SH-SY5Y (cell line): ENCODE data around the gene TMEM217.

Source experiments
- GATA2 ChIP-seq: IDR thresholded peaks from 2 replicates; pipeline ENCODE4 v1.6.1; 2011; ENCODE audit warnings: mild to moderate bottlenecking, low read depth, low read length
- GATA3 ChIP-seq: IDR thresholded peaks from 2 replicates; pipeline ENCODE4 v1.6.1; 2011; ENCODE audit warnings: low read depth, mild to moderate bottlenecking, low read length, moderate library complexity

DNA sequence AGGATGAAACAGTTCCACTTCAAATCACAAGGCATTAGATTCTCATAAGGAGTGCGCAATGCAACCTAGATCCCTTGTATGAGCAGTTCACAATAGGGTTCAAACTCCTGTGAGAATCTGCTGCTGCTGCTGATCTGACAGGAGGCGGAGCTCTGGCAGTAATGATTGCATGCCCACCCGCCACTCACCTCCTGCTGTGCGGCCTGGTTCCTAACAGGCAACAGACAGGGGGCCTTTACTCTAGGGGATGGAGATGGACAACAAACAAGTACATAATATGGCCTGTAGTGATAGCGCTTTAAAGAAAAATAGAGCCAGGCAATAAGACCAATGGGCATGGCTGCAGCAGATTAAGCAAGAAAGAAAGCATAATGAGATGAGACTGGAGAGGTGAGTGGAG, 3.1 kb downstream of the TMEM217 start:
- TF ChIP-seq GATA3 (no peak), GATA2 (no peak)
